ENCODE measurements around the gene NSMCE3. TPM values are rescaled to one million over a fixed set of nuclear protein-coding genes. Genes with fewer than 3 reads are reported as not detected.

NSMCE3 gene
- polyA plus RNA-seq, 4 donors, result 2.2 to 5.0 (median 3.9) TPM

DNA sequence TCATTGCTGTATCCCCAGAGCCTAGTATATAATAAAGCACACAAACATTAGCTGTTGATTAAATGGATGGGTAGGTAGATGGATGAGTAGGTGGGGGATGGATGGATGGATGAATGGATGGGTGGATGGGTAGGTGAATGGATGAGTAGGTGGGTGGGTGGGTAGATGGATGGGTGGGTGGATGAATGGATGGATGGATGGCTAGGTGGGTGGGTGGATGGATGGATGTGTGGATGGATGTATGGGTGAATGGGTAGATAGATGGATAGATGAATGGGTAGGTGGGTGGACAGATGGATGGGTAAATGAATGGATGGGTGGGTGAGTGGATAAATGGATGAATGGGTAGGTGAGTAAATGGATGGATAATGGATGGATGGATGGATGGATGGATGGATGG, 30.2 kb upstream of the NSMCE3 start:
- Histone ChIP-seq H3K27ac (ENCODE audit: low read depth in 1 of 3, low read length in 2 of 3) (no peak overlapping the region), H3K27me3 (ENCODE audit: control insufficient read depth in 3 of 3, insufficient read depth in 3 of 3, low read length in 3 of 3) (no peaks in the 10 kb centered on the region), H3K4me3 (ENCODE audit: low read depth in 1 of 3, low read length in 3 of 3) (no peak overlapping the region), H3K36me3 (ENCODE audit: control insufficient read depth in 3 of 3, insufficient read depth in 2 of 3, low read depth in 1 of 3, low read length in 3 of 3) (no peaks in the 10 kb centered on the region), H3K4me1 (ENCODE audit: control insufficient read depth in 3 of 3, insufficient read depth in 2 of 3, low read depth in 1 of 3, low read length in 2 of 3) (no peaks in the 10 kb centered on the region), H3K9me3 (ENCODE audit: control insufficient read depth in 2 of 2, insufficient read depth in 1 of 2, low read depth in 1 of 2, low read length in 1 of 2) (no peaks in the 10 kb centered on the region)
- FAIRE-seq, result no peak
- DNase-seq, result no peak

DNA sequence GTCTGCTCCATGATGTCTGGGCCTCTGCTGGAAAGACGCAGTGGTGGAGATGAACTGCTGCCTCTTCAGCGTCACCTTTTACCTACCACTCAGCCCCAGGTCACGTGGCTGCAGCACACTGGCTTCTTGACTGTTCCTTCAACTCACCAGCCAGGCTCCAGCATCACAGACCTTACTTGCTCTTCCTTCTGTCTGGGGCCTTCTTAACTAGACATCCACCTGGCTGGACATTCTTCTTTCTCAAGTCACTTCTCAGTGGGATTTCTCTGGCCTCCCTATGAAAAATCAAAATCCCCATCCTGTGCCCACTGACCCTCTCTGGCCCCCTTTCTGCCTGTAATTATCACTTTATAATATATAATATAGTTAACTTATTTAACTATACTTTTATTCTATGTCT, 29.7 kb upstream of the NSMCE3 start:
- DNase-seq (no peak), FAIRE-seq (no peak)
- H3K9me3 ChIP-seq (ENCODE audit: control insufficient read depth in 2 of 2, insufficient read depth in 1 of 2, low read depth in 1 of 2, low read length in 1 of 2), result no peaks in the 10 kb centered on the region
- H3K4me1 ChIP-seq (ENCODE audit: control insufficient read depth in 3 of 3, insufficient read depth in 2 of 3, low read depth in 1 of 3, low read length in 2 of 3), result no peaks in the 10 kb centered on the region
- H3K27me3 ChIP-seq (ENCODE audit: control insufficient read depth in 3 of 3, insufficient read depth in 3 of 3, low read length in 3 of 3), result no peaks in the 10 kb centered on the region
- H3K4me3 ChIP-seq (ENCODE audit: low read depth in 1 of 3, low read length in 3 of 3), result no peak overlapping the region
- no peak overlapping the region for H3K27ac ChIP-seq (ENCODE audit: low read depth in 1 of 3, low read length in 2 of 3)
- no peaks in the 10 kb centered on the region for H3K36me3 ChIP-seq (ENCODE audit: control insufficient read depth in 3 of 3, insufficient read depth in 2 of 3, low read depth in 1 of 3, low read length in 3 of 3)
- WGBS, 3 donors, result 77 to 89% (median 77%) methylated on average over 3 of the region's 3 CpGs

DNA sequence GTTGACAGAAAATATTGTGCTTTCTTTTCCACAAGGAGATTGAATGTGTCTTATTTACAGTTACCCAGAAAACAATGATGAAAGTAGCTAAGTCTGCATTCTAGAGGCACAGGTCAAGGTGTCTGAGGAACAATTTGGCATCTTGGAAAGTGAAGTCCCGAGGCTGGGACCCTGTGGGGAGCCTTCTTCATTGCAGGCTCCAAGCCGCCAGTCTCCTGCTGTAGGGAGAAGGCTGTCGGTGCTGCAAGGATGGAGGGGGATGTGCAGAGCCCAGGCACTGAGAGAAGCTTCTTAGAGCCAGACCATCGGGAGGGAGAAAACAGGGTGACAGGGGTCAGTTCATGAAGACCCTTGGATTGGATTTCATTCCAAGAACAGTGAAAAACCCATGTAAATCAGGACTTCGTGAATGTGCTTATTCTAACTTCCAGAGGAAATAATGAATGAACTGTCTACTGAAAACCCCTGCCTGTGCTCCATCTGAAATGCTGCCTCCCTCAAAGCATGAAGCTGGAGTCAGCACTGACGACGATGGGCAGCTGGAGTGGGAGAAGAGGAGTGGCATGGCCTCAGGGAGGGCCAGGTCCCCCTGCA, 25.2 kb upstream of the NSMCE3 start:
- H3K27me3 ChIP-seq (ENCODE audit: control insufficient read depth in 3 of 3, insufficient read depth in 3 of 3, low read length in 3 of 3), result peaks cover 0 to 2% (median 0%) of the 10 kb centered on the region in 3 donors
- H3K4me1 ChIP-seq (ENCODE audit: control insufficient read depth in 3 of 3, insufficient read depth in 2 of 3, low read depth in 1 of 3, low read length in 2 of 3), result no peaks in the 10 kb centered on the region
- H3K9me3 ChIP-seq (ENCODE audit: control insufficient read depth in 2 of 2, insufficient read depth in 1 of 2, low read depth in 1 of 2, low read length in 1 of 2), result no peaks in the 10 kb centered on the region
- 60 to 69% (median 63%) methylated on average over 7 of the region's 7 CpGs for WGBS, 3 donors
- H3K4me3 ChIP-seq (ENCODE audit: low read depth in 1 of 3, low read length in 3 of 3), result no peak overlapping the region
- no peak overlapping the region for H3K27ac ChIP-seq (ENCODE audit: low read depth in 1 of 3, low read length in 2 of 3)
- no peak for FAIRE-seq
- no peak for DNase-seq
- no peaks in the 10 kb centered on the region for H3K36me3 ChIP-seq (ENCODE audit: control insufficient read depth in 3 of 3, insufficient read depth in 2 of 3, low read depth in 1 of 3, low read length in 3 of 3)

DNA sequence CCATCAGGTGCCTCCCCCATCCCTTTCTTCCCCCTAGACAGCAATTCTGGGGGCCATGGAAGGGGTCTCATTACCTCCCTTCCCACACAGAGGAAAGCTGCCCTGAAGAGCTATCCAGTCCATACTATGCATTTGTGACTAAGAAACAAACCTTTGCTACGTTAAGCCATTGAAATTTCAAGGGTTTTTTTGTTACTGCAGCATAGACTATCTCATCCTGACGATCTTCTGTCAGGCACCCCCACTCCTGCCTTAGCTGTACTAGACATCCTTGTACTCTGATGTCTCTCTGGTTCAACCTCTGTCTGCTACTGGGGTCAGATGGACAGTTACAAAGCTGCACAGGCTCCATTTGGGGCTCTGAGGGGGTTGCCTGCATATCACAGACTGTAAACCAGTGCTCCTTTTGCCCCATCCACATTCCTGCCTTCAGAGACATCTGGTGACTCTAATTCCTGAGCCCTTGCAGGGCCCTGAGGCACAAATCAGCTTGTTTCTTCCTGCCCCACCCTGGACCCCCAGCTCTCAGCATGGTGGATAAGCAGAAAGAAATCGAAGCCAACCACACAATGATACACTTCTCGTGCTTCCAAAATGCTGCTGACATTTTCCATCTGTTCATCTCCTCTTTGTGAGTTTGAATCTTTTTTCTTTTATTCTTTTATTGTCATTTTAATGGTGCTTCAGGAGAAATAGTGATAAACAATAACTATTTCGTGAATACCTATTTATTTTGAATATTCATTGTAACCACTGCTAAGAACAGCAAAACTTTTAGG, 21.6 kb upstream of the NSMCE3 start:
- Histone ChIP-seq H3K27ac (ENCODE audit: low read depth in 1 of 3, low read length in 2 of 3) (no peak overlapping the region), H3K4me1 (ENCODE audit: control insufficient read depth in 3 of 3, insufficient read depth in 2 of 3, low read depth in 1 of 3, low read length in 2 of 3) (no peaks in the 10 kb centered on the region), H3K9me3 (ENCODE audit: control insufficient read depth in 2 of 2, insufficient read depth in 1 of 2, low read depth in 1 of 2, low read length in 1 of 2) (no peaks in the 10 kb centered on the region), H3K36me3 (ENCODE audit: control insufficient read depth in 3 of 3, insufficient read depth in 2 of 3, low read depth in 1 of 3, low read length in 3 of 3) (no peaks in the 10 kb centered on the region), H3K4me3 (ENCODE audit: low read depth in 1 of 3, low read length in 3 of 3) (no peak overlapping the region), H3K27me3 (ENCODE audit: control insufficient read depth in 3 of 3, insufficient read depth in 3 of 3, low read length in 3 of 3) (peaks cover 0 to 2% (median 0%) of the 10 kb centered on the region in 3 donors)
- FAIRE-seq (no peak), DNase-seq (no peak)
- WGBS, 3 donors, result 69 to 75% (median 74%) methylated on average over 5 of the region's 5 CpGs

DNA sequence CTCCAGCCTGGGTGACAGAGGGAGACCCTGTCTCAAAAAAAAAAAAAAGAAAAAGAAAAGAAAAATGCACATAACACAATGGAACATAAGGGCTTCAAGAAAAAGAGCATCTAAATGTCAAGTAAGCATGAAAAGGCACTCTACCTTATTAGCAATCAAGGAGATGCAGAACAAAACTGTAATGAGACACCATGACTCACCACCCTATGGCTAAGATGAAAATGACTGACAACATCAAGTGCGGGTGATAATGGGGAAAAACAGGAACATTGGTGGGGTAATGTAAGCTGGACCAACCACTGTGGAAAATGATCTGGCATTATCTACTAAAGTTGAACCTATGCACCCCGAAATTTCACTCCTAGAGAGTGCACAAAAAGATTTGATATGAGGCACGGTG, 19.6 kb upstream of the NSMCE3 start:
- Histone ChIP-seq H3K27me3 (ENCODE audit: control insufficient read depth in 3 of 3, insufficient read depth in 3 of 3, low read length in 3 of 3) (peaks cover 0 to 2% (median 0%) of the 10 kb centered on the region in 3 donors), H3K4me3 (ENCODE audit: low read depth in 1 of 3, low read length in 3 of 3) (no peak overlapping the region), H3K27ac (ENCODE audit: low read depth in 1 of 3, low read length in 2 of 3) (no peak overlapping the region), H3K4me1 (ENCODE audit: control insufficient read depth in 3 of 3, insufficient read depth in 2 of 3, low read depth in 1 of 3, low read length in 2 of 3) (no peaks in the 10 kb centered on the region), H3K9me3 (ENCODE audit: control insufficient read depth in 2 of 2, insufficient read depth in 1 of 2, low read depth in 1 of 2, low read length in 1 of 2) (no peaks in the 10 kb centered on the region), H3K36me3 (ENCODE audit: control insufficient read depth in 3 of 3, insufficient read depth in 2 of 3, low read depth in 1 of 3, low read length in 3 of 3) (no peaks in the 10 kb centered on the region)
- no peak for DNase-seq
- no peak for FAIRE-seq
- 83 to 86% (median 86%) methylated on average over 3 of the region's 3 CpGs for WGBS, 3 donors

DNA sequence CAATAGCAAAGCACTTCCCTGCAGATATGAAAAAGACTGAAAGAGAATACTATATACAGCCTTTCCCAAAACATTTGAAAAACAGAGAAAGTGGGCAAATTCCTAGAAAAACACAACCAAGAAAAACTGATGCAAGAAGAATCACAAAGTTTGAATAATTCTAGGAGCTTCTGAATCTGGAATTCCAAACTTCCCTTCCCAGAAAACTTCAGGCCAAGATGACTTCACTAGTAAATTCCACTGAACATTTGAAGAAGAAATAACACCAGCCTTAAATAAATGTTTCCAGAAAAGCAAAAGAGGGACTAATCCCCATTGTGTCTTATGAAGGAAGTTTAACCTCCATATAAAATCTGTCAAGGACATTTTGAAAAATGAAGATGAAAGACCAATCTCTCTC, 15.8 kb upstream of the NSMCE3 start:
- Histone ChIP-seq H3K4me3 (ENCODE audit: low read depth in 1 of 3, low read length in 3 of 3) (no peak overlapping the region), H3K9me3 (ENCODE audit: control insufficient read depth in 2 of 2, insufficient read depth in 1 of 2, low read depth in 1 of 2, low read length in 1 of 2) (no peaks in the 10 kb centered on the region), H3K27me3 (ENCODE audit: control insufficient read depth in 3 of 3, insufficient read depth in 3 of 3, low read length in 3 of 3) (no peaks in the 10 kb centered on the region), H3K4me1 (ENCODE audit: control insufficient read depth in 3 of 3, insufficient read depth in 2 of 3, low read depth in 1 of 3, low read length in 2 of 3) (no peaks in the 10 kb centered on the region), H3K27ac (ENCODE audit: low read depth in 1 of 3, low read length in 2 of 3) (no peak overlapping the region), H3K36me3 (ENCODE audit: control insufficient read depth in 3 of 3, insufficient read depth in 2 of 3, low read depth in 1 of 3, low read length in 3 of 3) (no peaks in the 10 kb centered on the region)
- no peak for DNase-seq
- FAIRE-seq, result no peak

DNA sequence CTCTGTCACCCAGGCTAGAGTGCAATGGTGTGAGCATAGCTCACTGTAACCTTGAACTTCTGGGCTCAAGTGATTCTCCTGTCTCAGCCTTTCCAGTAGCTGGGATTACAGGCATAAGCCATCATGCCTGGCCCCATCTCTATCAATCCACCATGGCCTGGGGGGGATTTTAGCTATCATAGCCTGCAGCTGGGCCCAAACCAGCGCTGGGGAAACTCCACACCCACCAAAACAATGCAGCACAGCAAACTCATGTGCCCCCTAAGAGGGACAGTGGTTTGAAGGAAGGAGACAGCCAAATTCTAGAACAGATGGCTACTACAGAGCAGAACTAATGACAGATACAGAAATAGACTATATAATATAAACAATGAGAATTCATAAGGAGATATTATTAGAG, 13.8 kb upstream of the NSMCE3 start:
- Histone ChIP-seq H3K36me3 (ENCODE audit: control insufficient read depth in 3 of 3, insufficient read depth in 2 of 3, low read depth in 1 of 3, low read length in 3 of 3) (no peaks in the 10 kb centered on the region), H3K4me3 (ENCODE audit: low read depth in 1 of 3, low read length in 3 of 3) (no peak overlapping the region), H3K4me1 (ENCODE audit: control insufficient read depth in 3 of 3, insufficient read depth in 2 of 3, low read depth in 1 of 3, low read length in 2 of 3) (no peaks in the 10 kb centered on the region), H3K9me3 (ENCODE audit: control insufficient read depth in 2 of 2, insufficient read depth in 1 of 2, low read depth in 1 of 2, low read length in 1 of 2) (no peaks in the 10 kb centered on the region), H3K27me3 (ENCODE audit: control insufficient read depth in 3 of 3, insufficient read depth in 3 of 3, low read length in 3 of 3) (no peaks in the 10 kb centered on the region), H3K27ac (ENCODE audit: low read depth in 1 of 3, low read length in 2 of 3) (no peak overlapping the region)
- DNase-seq (no peak), FAIRE-seq (no peak)
- 27 to 46% (median 45%) methylated on average over 1 of the region's 1 CpG for WGBS, 3 donors

DNA sequence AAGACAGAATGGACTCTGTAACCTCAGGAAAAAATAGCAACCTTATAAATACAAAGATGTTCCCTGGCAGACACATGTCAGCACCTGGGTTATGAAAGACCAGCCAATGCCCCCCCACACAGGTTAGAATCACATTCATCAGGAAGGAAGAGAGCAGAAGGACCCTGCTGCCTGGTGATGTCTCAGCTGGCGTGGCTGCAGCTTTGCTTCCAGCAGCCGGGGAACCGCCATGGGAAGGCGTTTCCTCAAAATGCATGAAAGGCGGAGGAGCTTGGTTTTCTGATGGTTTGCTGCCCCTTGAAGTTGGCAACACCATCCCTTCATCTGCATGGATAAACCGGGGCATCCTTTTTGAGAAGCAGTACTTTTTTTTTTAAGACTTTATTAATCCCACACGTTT, 10.9 kb upstream of the NSMCE3 start:
- DNase-seq, result no peak
- WGBS, 3 donors, result 61 to 77% (median 76%) methylated on average over 7 of the region's 7 CpGs
- H3K27me3 ChIP-seq (ENCODE audit: control insufficient read depth in 3 of 3, insufficient read depth in 3 of 3, low read length in 3 of 3), result peaks cover 0 to 2% (median 0%) of the 10 kb centered on the region in 3 donors
- no peak for FAIRE-seq
- no peaks in the 10 kb centered on the region for H3K36me3 ChIP-seq (ENCODE audit: control insufficient read depth in 3 of 3, insufficient read depth in 2 of 3, low read depth in 1 of 3, low read length in 3 of 3)
- no peaks in the 10 kb centered on the region for H3K4me1 ChIP-seq (ENCODE audit: control insufficient read depth in 3 of 3, insufficient read depth in 2 of 3, low read depth in 1 of 3, low read length in 2 of 3)
- no peak overlapping the region for H3K27ac ChIP-seq (ENCODE audit: low read depth in 1 of 3, low read length in 2 of 3)
- no peaks in the 10 kb centered on the region for H3K9me3 ChIP-seq (ENCODE audit: control insufficient read depth in 2 of 2, insufficient read depth in 1 of 2, low read depth in 1 of 2, low read length in 1 of 2)
- H3K4me3 ChIP-seq (ENCODE audit: low read depth in 1 of 3, low read length in 3 of 3), result no peak overlapping the region
